SK-N-SH (cell line): ENCODE results near the gene METTL23.

Experiments
- EP300 ChIP-seq, 2 experiments: IDR thresholded peaks; 2 replicates each; pipeline versions ENCODE4 v1.4.0 to v1.6.1; 2012; ENCODE audit warnings: borderline replicate concordance in 1 of 2, low read depth in 1 of 2, low read length in 1 of 2
- EZH2phosphoT487 ChIP-seq: fragments of 200-600 bp; sonication (generic); IDR thresholded peaks from 2 replicates; pipeline ENCODE4 v1.6.1; 2017; ENCODE audit warnings: low read depth, mixed run types, mild to moderate bottlenecking, antibody characterized with exemption, moderate library complexity, borderline replicate concordance
- FOXM1 ChIP-seq: IDR thresholded peaks from 2 replicates; pipeline ENCODE4 v1.4.0; 2012; ENCODE audit warnings: low read depth, mild to moderate bottlenecking
- GATA2 ChIP-seq: sonication (generic); formaldehyde crosslinking; IDR thresholded peaks from 2 replicates; pipeline ENCODE4 v1.5.0; 2020; ENCODE audit warnings: mild to moderate bottlenecking, missing genetic modification reagents
- RAD21 ChIP-seq: IDR thresholded peaks from 2 replicates; pipeline ENCODE4 v1.6.1; 2012; ENCODE audit warnings: mild to moderate bottlenecking, low read length
- TF ChIP-seq, protein P1 (sequence below): fragments of 200-600 bp; sonication (generic); IDR thresholded peaks from 2 replicates; pipeline ENCODE4 v1.6.1; 2017; ENCODE audit warnings: antibody characterized with exemption, mild to moderate bottlenecking, moderate library complexity

DNA sequence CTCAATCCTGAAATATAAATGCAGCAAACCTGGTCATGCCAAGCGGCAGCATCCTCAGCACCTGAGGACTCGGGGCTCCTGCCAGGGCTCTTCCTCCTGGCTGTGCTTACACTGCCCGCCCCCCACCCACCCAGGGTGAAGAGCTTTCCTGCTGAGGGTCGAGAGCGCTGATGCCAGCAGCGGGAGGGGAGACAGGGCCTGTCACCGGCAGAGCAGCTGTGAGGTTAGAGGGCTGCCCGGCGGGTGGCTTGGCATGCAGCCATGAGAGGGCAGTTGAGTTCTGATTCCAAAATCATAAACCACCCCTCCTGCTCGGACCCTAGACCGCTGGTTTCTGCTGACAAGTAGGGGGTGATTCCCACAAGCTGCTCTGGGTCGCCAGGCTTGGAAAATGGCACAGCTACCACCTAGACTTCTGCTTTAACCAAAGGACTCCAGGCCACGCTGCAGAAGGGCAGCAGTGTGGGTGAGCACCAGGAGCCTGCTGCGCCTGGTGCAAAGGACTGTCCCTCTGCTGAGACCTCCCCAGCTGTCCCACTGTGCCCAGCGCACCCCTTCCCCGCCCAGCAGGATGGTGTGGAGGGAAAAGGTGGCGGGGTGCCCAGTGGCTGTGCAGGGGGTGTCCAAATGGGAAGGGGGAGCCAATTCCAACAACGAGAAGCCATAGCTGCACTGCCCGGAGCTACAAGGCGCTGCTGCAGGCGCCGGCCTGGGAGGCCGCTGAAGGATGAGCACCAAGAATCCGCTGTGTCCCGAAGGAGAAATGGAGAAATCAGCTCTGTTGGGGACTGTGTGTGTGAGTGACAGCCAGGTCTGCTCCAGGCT lies 42.5 kb upstream of the METTL23 start:
- TF ChIP-seq GATA2 (CRISPR knock-in tag) (no peak), RAD21 (no peak), EP300 (IDR thresholded peaks at IDR 0.05; ENCODE audit: borderline replicate concordance in 1 of 2, low read depth in 1 of 2, low read length in 1 of 2) (no peak), FOXM1 (no peak), EZH2phosphoT487 (no peak)
- TF ChIP-seq, protein P1, sequence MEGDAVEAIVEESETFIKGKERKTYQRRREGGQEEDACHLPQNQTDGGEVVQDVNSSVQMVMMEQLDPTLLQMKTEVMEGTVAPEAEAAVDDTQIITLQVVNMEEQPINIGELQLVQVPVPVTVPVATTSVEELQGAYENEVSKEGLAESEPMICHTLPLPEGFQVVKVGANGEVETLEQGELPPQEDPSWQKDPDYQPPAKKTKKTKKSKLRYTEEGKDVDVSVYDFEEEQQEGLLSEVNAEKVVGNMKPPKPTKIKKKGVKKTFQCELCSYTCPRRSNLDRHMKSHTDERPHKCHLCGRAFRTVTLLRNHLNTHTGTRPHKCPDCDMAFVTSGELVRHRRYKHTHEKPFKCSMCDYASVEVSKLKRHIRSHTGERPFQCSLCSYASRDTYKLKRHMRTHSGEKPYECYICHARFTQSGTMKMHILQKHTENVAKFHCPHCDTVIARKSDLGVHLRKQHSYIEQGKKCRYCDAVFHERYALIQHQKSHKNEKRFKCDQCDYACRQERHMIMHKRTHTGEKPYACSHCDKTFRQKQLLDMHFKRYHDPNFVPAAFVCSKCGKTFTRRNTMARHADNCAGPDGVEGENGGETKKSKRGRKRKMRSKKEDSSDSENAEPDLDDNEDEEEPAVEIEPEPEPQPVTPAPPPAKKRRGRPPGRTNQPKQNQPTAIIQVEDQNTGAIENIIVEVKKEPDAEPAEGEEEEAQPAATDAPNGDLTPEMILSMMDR, result no peak
